ENCODE data around the gene EHD1. TPM values are rescaled to one million over a fixed set of nuclear protein-coding genes. Genes with fewer than 3 reads are reported as not detected.

Gene EHD1
- total RNA-seq, 2 experiments from 2014 or later = 101 to 153 TPM

DNA sequence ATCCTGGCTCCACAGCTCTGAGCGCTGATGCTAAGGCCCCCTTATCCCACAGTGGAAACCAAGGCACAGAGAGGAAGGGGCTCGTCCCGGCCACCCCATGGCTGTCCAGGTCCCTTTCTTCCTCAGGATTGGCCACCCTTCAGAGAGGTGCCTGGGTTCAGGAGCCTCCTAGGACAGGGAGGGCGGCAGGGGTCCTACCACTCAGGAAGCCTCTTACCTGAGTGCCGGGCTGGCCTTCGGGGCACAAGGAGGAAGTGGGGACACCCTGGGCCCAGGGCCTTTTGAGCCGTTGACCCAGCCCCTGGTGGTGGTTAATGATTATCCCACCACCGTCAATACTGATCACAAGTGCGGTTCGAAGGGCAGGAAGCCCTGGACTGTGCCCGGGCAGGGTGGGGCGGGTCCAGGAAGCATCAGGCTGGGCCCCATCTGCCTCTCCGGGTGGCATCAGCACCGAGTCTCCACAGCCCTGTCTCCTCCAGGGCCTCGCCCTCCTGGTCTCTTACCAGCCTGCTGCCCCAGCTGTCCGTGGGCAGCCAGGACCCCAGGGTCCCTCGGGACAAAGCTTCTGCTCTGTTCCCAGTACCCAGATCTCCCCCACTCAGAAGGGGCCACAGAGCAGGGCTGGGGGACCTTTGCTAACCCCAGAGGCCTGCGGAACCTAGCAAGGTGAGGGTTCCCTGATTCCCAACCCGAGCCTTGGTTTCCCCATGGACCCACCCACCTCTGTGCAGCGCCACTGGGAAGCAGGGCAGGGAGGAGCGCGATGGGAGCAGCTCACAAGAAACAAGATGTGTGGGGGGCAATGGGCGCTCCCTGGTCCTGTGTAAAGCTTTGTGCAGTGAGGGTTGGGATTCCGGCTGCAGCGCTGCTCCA, 15.0 kb upstream of the EHD1 start:
- no peaks in the 10 kb centered on the region for H3K9me2 ChIP-seq (ENCODE audit: insufficient read depth, low read length)
- intact Hi-C loops (cut with micrococcal nuclease; ENCODE audit: unreplicated experiment) = loop anchor here (1.0 to 5.0 kb wide), 2 partner anchors 46 to 106 kb away; no protein-coding TSS in a partner anchor
- H3K4me1 ChIP-seq (ENCODE audit: insufficient read depth, low read length, poor library complexity, severe bottlenecking) = peaks cover 12% of the 10 kb centered on the region
- CTCF ChIA-PET (ENCODE audit: unreplicated experiment) = interaction anchor here (1.0 to 2.9 kb wide), 4 partner anchors 10 to 45 kb away, joined by 4 to 9 read pairs (median 5); no protein-coding TSS in a partner anchor
- no peak overlapping the region for H3K4me3 ChIP-seq (ENCODE audit: low read depth, low read length, poor library complexity, severe bottlenecking)
- no peak overlapping the region for H3K27ac ChIP-seq (ENCODE audit: low read depth, low read length, poor library complexity, severe bottlenecking)
- no peak overlapping the region for H2AFZ ChIP-seq (ENCODE audit: low read length)
- no TSS peak for BruUV-seq (replicated peaks)
- POLR2A ChIA-PET = interaction anchor here (1.3 to 2.0 kb wide), 2 partner anchors 45 kb away, joined by 4 to 7 read pairs; no protein-coding TSS in a partner anchor
- peaks cover 5% of the 10 kb centered on the region; the same call in 1 of the 2 replicates for H3K36me3 ChIP-seq (ENCODE audit: insufficient read depth, low read length)
- no peaks in the 10 kb centered on the region for H3K9me3 ChIP-seq (ENCODE audit: low read length)
- no peak for DNase-seq (ENCODE audit: low spot score)
- no peak overlapping the region for H3K4me2 ChIP-seq (ENCODE audit: low read length)
- H3K79me2 ChIP-seq (ENCODE audit: insufficient read depth, low read depth, low read length) = no peaks in the 10 kb centered on the region
- no peaks in the 10 kb centered on the region for H4K20me1 ChIP-seq (ENCODE audit: insufficient read depth, low read length)
- no peak for TF ChIP-seq EZH2phosphoT487 (IDR thresholded peaks at IDR 0.05; ENCODE audit: borderline replicate concordance, low read depth, low read length)
- TF ChIP-seq, protein P1, sequence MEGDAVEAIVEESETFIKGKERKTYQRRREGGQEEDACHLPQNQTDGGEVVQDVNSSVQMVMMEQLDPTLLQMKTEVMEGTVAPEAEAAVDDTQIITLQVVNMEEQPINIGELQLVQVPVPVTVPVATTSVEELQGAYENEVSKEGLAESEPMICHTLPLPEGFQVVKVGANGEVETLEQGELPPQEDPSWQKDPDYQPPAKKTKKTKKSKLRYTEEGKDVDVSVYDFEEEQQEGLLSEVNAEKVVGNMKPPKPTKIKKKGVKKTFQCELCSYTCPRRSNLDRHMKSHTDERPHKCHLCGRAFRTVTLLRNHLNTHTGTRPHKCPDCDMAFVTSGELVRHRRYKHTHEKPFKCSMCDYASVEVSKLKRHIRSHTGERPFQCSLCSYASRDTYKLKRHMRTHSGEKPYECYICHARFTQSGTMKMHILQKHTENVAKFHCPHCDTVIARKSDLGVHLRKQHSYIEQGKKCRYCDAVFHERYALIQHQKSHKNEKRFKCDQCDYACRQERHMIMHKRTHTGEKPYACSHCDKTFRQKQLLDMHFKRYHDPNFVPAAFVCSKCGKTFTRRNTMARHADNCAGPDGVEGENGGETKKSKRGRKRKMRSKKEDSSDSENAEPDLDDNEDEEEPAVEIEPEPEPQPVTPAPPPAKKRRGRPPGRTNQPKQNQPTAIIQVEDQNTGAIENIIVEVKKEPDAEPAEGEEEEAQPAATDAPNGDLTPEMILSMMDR (conservative IDR thresholded peaks at IDR 0.05; ENCODE audit: low read length) = no peak

DNA sequence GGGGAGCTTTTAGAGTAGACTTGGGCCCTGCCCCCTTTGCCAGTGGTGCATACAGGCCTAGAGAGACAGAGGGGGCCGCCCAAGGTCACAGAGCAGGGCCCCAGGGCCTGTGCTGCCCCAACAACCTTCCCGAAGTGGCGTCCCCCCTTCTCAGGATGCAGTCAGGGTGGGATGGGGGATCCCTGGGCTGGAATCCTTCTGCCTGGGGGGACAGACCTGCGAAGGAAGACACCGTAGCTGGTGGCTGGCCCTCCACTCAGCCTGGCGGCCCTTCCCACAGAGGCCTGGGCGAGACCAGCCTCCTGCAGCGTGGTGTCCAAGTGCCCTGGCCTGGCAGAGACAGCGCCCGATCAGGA, 14.4 kb upstream of the EHD1 start:
- BruUV-seq (replicated peaks) = no TSS peak
- Histone ChIP-seq H3K4me1 (ENCODE audit: insufficient read depth, low read length, poor library complexity, severe bottlenecking) (peaks cover 18% of the 10 kb centered on the region), H3K36me3 (ENCODE audit: insufficient read depth, low read length) (peaks cover 3% of the 10 kb centered on the region; the same call in 1 of the 2 replicates), H3K9me2 (ENCODE audit: insufficient read depth, low read length) (no peaks in the 10 kb centered on the region), H3K9me3 (ENCODE audit: low read length) (no peaks in the 10 kb centered on the region), H3K4me2 (ENCODE audit: low read length) (no peak overlapping the region), H3K79me2 (ENCODE audit: insufficient read depth, low read depth, low read length) (no peaks in the 10 kb centered on the region), H3K27ac (ENCODE audit: low read depth, low read length, poor library complexity, severe bottlenecking) (no peak overlapping the region), H2AFZ (ENCODE audit: low read length) (no peak overlapping the region), H4K20me1 (ENCODE audit: insufficient read depth, low read length) (no peaks in the 10 kb centered on the region), H3K4me3 (ENCODE audit: low read depth, low read length, poor library complexity, severe bottlenecking) (no peak overlapping the region)
- no peak for DNase-seq (ENCODE audit: low spot score)
- intact Hi-C loops (cut with micrococcal nuclease; ENCODE audit: unreplicated experiment) = loop anchor here (5.0 kb wide), 1 partner anchor 106 kb away; no protein-coding TSS in a partner anchor
- TF ChIP-seq, protein P1 (conservative IDR thresholded peaks at IDR 0.05; ENCODE audit: low read length) = no peak
- no peak for TF ChIP-seq EZH2phosphoT487 (IDR thresholded peaks at IDR 0.05; ENCODE audit: borderline replicate concordance, low read depth, low read length)
- ChIA-PET POLR2A (interaction anchor here (2.0 kb wide), 1 partner anchor 44 kb away, joined by 4 read pairs; no protein-coding TSS in a partner anchor), CTCF (ENCODE audit: unreplicated experiment) (interaction anchor here (1.3 to 2.9 kb wide), 2 partner anchors 9 to 45 kb away, joined by 4 to 9 read pairs; no protein-coding TSS in a partner anchor)

Data from OCI-LY7 (cell line).